HEK293 (cell line): ENCODE measurements around the gene ERF.

ENCODE experiments used
- BCL11A ChIP-seq: fragments of 450-650 bp; formaldehyde crosslinking; IDR thresholded peaks from 2 replicates; pipeline ENCODE4 v1.5.1; 2016; ENCODE audit warnings: low read depth, missing biosample characterization, missing genetic modification characterization
- GLIS1 ChIP-seq: fragments of 450-650 bp; formaldehyde crosslinking; IDR thresholded peaks from 2 replicates; pipeline ENCODE4 v1.5.1; 2016; ENCODE audit warnings: missing biosample characterization, missing genetic modification characterization
- HIC1 ChIP-seq: fragments of 450-650 bp; formaldehyde crosslinking; IDR thresholded peaks from 2 replicates; pipeline ENCODE4 v1.5.1; 2016; ENCODE audit warnings: missing biosample characterization, missing genetic modification characterization
- KLF8 ChIP-seq: fragments of 450-650 bp; formaldehyde crosslinking; IDR thresholded peaks from 2 replicates; pipeline ENCODE4 v1.5.1; 2016; ENCODE audit warnings: missing biosample characterization, missing genetic modification characterization
- KLF9 ChIP-seq: fragments of 450-650 bp; formaldehyde crosslinking; IDR thresholded peaks from 2 replicates; pipeline ENCODE4 v1.5.1; 2016; ENCODE audit warnings: missing biosample characterization, missing genetic modification characterization, low read depth
- PATZ1 ChIP-seq: fragments of 450-650 bp; formaldehyde crosslinking; IDR thresholded peaks from 2 replicates; pipeline ENCODE4 v1.5.1; 2016; ENCODE audit warnings: missing biosample characterization, missing genetic modification characterization
- YY1 ChIP-seq: fragments of 450-650 bp; formaldehyde crosslinking; IDR thresholded peaks from 2 replicates; pipeline ENCODE4 v1.5.1; 2018; ENCODE audit warnings: missing biosample characterization, missing genetic modification characterization
- ZBTB10 ChIP-seq: fragments of 450-650 bp; formaldehyde crosslinking; IDR thresholded peaks from 2 replicates; pipeline ENCODE4 v1.5.1; 2016; ENCODE audit warnings: missing biosample characterization, missing genetic modification characterization
- ZBTB17 ChIP-seq: fragments of 450-650 bp; formaldehyde crosslinking; IDR thresholded peaks from 2 replicates; pipeline ENCODE4 v1.5.1; 2016; ENCODE audit warnings: missing biosample characterization, missing genetic modification characterization
- ZBTB48 ChIP-seq: fragments of 450-650 bp; formaldehyde crosslinking; IDR thresholded peaks from 2 replicates; pipeline ENCODE4 v1.5.1; 2016; ENCODE audit warnings: missing biosample characterization, missing genetic modification characterization
- ZBTB7A ChIP-seq: fragments of 450-650 bp; formaldehyde crosslinking; IDR thresholded peaks from 2 replicates; pipeline ENCODE4 v1.5.1; 2016; ENCODE audit warnings: low read depth, missing biosample characterization, missing genetic modification characterization
- ZFHX2 ChIP-seq: fragments of 450-650 bp; formaldehyde crosslinking; conservative IDR thresholded peaks from 2 replicates; pipeline ENCODE4 v1.5.1; 2016; ENCODE audit warnings: missing biosample characterization, missing genetic modification characterization
- ZIC2 ChIP-seq: fragments of 450-650 bp; formaldehyde crosslinking; IDR thresholded peaks from 2 replicates; pipeline ENCODE4 v1.5.1; 2016; ENCODE audit warnings: missing biosample characterization, missing genetic modification characterization
- ZNF10 ChIP-seq: fragments of 450-650 bp; formaldehyde crosslinking; IDR thresholded peaks from 2 replicates; pipeline ENCODE4 v1.5.1; 2017; ENCODE audit warnings: missing biosample characterization, missing genetic modification characterization
- ZNF112 ChIP-seq: fragments of 450-650 bp; formaldehyde crosslinking; IDR thresholded peaks from 2 replicates; pipeline ENCODE4 v1.5.0; 2017; ENCODE audit warnings: missing biosample characterization, missing genetic modification characterization
- ZNF121 ChIP-seq: fragments of 450-650 bp; formaldehyde crosslinking; IDR thresholded peaks from 2 replicates; pipeline ENCODE4 v1.5.1; 2016; ENCODE audit warnings: missing biosample characterization, missing genetic modification characterization
- ZNF157 ChIP-seq: fragments of 450-650 bp; formaldehyde crosslinking; IDR thresholded peaks from 2 replicates; pipeline ENCODE4 v1.5.1; 2016; ENCODE audit warnings: missing biosample characterization, missing genetic modification characterization
- ZNF223 ChIP-seq: fragments of 450-650 bp; formaldehyde crosslinking; IDR thresholded peaks from 2 replicates; pipeline ENCODE4 v1.5.1; 2016; ENCODE audit warnings: missing biosample characterization, missing genetic modification characterization
- ZNF398 ChIP-seq: fragments of 450-650 bp; formaldehyde crosslinking; IDR thresholded peaks from 2 replicates; pipeline ENCODE4 v1.5.1; 2017; ENCODE audit warnings: missing biosample characterization, missing genetic modification characterization
- ZNF510 ChIP-seq: fragments of 450-650 bp; formaldehyde crosslinking; IDR thresholded peaks from 2 replicates; pipeline ENCODE4 v1.5.1; 2018; ENCODE audit warnings: mild to moderate bottlenecking, missing genetic modification characterization, missing biosample characterization; ENCODE audit not compliant: insufficient replicate concordance
- ZNF580 ChIP-seq: fragments of 450-650 bp; formaldehyde crosslinking; IDR thresholded peaks from 2 replicates; pipeline ENCODE4 v1.5.1; 2016; ENCODE audit warnings: missing biosample characterization, missing genetic modification characterization
- ZNF621 ChIP-seq: fragments of 450-650 bp; formaldehyde crosslinking; IDR thresholded peaks from 2 replicates; pipeline ENCODE4 v1.5.1; 2017; ENCODE audit warnings: missing biosample characterization, missing genetic modification characterization
- ZNF660 ChIP-seq: fragments of 450-650 bp; IDR thresholded peaks from 2 replicates; pipeline ENCODE4 v1.5.1; 2018; ENCODE audit warnings: missing biosample characterization, mild to moderate bottlenecking, missing genetic modification characterization
- ZNF692 ChIP-seq: fragments of 450-650 bp; formaldehyde crosslinking; IDR thresholded peaks from 2 replicates; pipeline ENCODE4 v1.5.1; 2016; ENCODE audit warnings: missing biosample characterization, missing genetic modification characterization
- ZSCAN23 ChIP-seq: fragments of 450-650 bp; formaldehyde crosslinking; IDR thresholded peaks from 2 replicates; pipeline ENCODE4 v1.5.1; 2016; ENCODE audit warnings: missing biosample characterization, missing genetic modification characterization
- ZSCAN4 ChIP-seq: fragments of 450-650 bp; formaldehyde crosslinking; IDR thresholded peaks from 2 replicates; pipeline ENCODE4 v1.5.1; 2017; ENCODE audit warnings: missing biosample characterization, missing genetic modification characterization

The ERF gene

GRCh38 chr19:42250666-42251531 is 4.0 kb downstream of the ERF start (continued):
- 0 out of 2 replicates have a peak, but pooled peaks have one; percentile 8 for TF ChIP-seq ZNF398 (tag by site-specific recombination)
- peak; percentile 91 for TF ChIP-seq ZBTB10 (tag by site-specific recombination)
- no peak for TF ChIP-seq ZNF510 (tag by site-specific recombination)
- no peak for TF ChIP-seq YY1 (tag by site-specific recombination)
- TF ChIP-seq ZBTB17: no peak
- TF ChIP-seq ZNF223: no peak
- TF ChIP-seq KLF8: 0 out of 2 replicates have a peak, but pooled peaks have one; percentile 26
- no peak for TF ChIP-seq BCL11A
- TF ChIP-seq ZFHX2 (tag by site-specific recombination): peak; percentile 74
- no peak for TF ChIP-seq ZNF660 (tag by site-specific recombination)
- peak; percentile 81 for TF ChIP-seq PATZ1
- peak; percentile 76; the same call in 1 of the 2 replicates for TF ChIP-seq HIC1 (tag by site-specific recombination)
- no peak for TF ChIP-seq ZBTB48 (tag by site-specific recombination)
- TF ChIP-seq ZNF121 (tag by site-specific recombination): no peak
- no peak for TF ChIP-seq ZNF580 (tag by site-specific recombination)
- TF ChIP-seq KLF9: no peak
- no peak for TF ChIP-seq ZSCAN23 (tag by site-specific recombination)
- peak; percentile 94 for TF ChIP-seq ZNF692 (tag by site-specific recombination)
- no peak for TF ChIP-seq ZNF112 (tag by site-specific recombination)
- peak; percentile 94 for TF ChIP-seq GLIS1
- TF ChIP-seq ZSCAN4 (tag by site-specific recombination): no peak
- TF ChIP-seq ZIC2 (tag by site-specific recombination): no peak
- TF ChIP-seq ZBTB7A (tag by site-specific recombination): peak; percentile 61; the same call in 1 of the 2 replicates
- TF ChIP-seq ZNF621 (tag by site-specific recombination): no peak
- TF ChIP-seq ZNF10: no peak
- TF ChIP-seq ZNF157 (tag by site-specific recombination): no peak
